Stomach smooth muscle (tissue), 2 donors: ENCODE measurements around the gene CD37.

Experiments used
- H3K27ac ChIP-seq: one replicate; pipeline ENCODE4 v1.7.0; 2013; ENCODE audit warnings: mild to moderate bottlenecking, low read length, inconsistent platforms
- H3K27me3 ChIP-seq, 2 donors: one replicate each; pipeline ENCODE4 v1.7.0; 2013; ENCODE audit warnings: low read length in 2 of 2; ENCODE audit not compliant: insufficient read depth in 2 of 2, control insufficient read depth in 1 of 2
- H3K36me3 ChIP-seq, 2 donors: one replicate each; pipeline ENCODE4 v1.7.0; 2013; ENCODE audit warnings: low read length in 2 of 2; ENCODE audit not compliant: control insufficient read depth in 2 of 2, insufficient read depth in 2 of 2
- H3K4me1 ChIP-seq: one replicate; pipeline ENCODE4 v1.7.0; 2013; ENCODE audit warnings: low read length; ENCODE audit not compliant: control insufficient read depth, insufficient read depth
- H3K4me3 ChIP-seq, 2 donors: one replicate each; pipeline ENCODE4 v1.7.0; 2013; ENCODE audit warnings: low read length in 2 of 2
- H3K9ac ChIP-seq, 2 donors: one replicate each; pipeline ENCODE4 v1.7.0; 2013; ENCODE audit warnings: low read length in 2 of 2, mild to moderate bottlenecking in 1 of 2
- H3K9me3 ChIP-seq, 2 donors: one replicate each; pipeline ENCODE4 v1.7.0; 2013; ENCODE audit warnings: low read length in 2 of 2; ENCODE audit not compliant: control insufficient read depth in 2 of 2
- donor health status: healthy.
- donor health status: Pancreatic carcinoma.

Gene CD37

DNA sequence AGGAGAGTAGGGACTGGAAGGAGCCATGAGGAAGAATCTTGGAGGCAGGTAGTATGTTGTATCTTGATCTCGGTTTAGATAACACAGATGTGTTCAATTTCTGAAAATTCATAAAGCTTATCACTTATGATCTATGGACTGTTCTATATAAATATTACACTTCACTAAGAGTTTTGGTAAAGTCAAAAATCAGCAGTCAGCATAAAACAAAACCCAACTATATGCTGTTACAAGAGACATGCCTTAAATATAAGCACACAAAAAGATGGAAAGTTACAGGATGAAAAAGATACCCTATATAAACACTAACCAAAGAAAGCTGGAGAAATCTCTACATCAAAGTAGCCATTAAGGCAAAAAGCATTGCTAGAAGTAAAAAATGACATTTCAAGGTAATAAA is 48.4 kb downstream of the CD37 start:
- Histone ChIP-seq H3K36me3 (no peaks in the 10 kb centered on the region), H3K27ac (no peak overlapping the region), H3K4me1 (no peaks in the 10 kb centered on the region), H3K4me3 (no peak overlapping the region), H3K9me3 (peaks cover 3 to 5% of the 10 kb centered on the region in 2 donors), H3K9ac (no peak overlapping the region), H3K27me3 (peaks cover 0 to 2% of the 10 kb centered on the region in 2 donors)

DNA sequence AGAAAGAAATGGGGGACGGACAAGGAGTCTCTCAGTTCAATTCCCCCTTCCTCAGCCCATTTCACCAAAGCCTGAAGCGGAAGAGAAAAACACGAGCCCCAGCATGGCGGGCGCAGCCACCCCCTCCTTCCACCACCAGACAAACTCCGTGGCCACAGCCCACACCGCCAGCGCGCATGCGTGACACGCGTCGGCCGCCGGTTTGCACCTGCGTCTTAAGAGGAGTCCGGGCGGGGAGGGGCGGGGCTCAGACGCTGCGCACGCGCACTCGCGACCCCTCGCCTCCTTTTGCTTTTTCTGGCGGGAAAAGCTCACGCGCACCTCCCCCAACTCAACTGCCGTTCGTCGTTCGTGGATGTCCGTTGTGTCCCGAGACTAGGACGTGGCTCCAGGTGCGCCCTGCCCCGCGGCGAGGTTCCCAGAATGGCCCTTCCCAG is 52.7 kb downstream of the CD37 start, which contains the start of gene KASH5:
Gene KASH5, plus strand, starts transcription at position 314 of the 437 bp plus-strand sequence. CDS start 2,635 bp downstream, outside the sequence.
- Histone ChIP-seq H3K9me3 (no peaks in the 10 kb centered on the region), H3K27ac (no peak within 1 kb of the TSS), H3K36me3 (no peaks in the 10 kb centered on the region), H3K27me3 (peaks cover 2 to 11% of the 10 kb centered on the region in 2 donors), H3K9ac (no peak within 1 kb of the TSS), H3K4me3 (peak within 1 kb of the TSS in 1 of 2 donors; percentile 15), H3K4me1 (no peaks in the 10 kb centered on the region)

DNA sequence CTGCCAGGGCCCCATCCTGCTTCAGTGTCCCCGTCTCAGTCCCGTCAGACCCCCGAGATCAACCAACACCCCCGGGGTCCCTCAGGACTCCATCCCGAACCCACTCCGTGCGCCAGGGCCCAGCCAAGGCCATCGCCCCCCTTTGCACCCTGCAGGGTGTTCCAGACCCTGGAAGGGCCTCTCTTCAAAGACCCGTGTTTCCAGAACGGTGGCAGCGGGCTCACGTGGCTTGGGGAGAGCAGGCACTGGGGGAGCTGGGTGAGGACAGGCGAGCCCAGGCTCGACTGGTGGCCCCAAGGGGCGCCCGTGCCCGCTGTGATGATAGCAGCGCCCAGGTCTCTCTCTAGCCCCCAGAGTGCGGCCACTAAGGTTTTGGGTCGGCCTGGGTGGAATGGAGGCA is 54.2 kb downstream of the CD37 start:
- no peaks in the 10 kb centered on the region for H3K36me3 ChIP-seq
- no peaks in the 10 kb centered on the region for H3K4me1 ChIP-seq
- H3K9me3 ChIP-seq: no peaks in the 10 kb centered on the region
- no peak overlapping the region for H3K27ac ChIP-seq
- H3K9ac ChIP-seq: no peak overlapping the region
- no peak overlapping the region for H3K4me3 ChIP-seq
- peaks cover 10 to 13% of the 10 kb centered on the region in 2 donors for H3K27me3 ChIP-seq
